CD4-positive, alpha-beta memory T cell (primary cell): ENCODE results near the gene EXOC4. TPM values are rescaled to one million over a fixed set of nuclear protein-coding genes. Genes with fewer than 3 reads are reported as not detected.

ENCODE experiments used
- CTCF ChIA-PET: fragments of 350-600 bp; sonication (Branson Sonifier 250); formaldehyde crosslinking; loops from one replicate; lab custom pipeline; 2021; ENCODE audit warnings: inconsistent platforms; ENCODE audit not compliant: partially characterized antibody; lab: Charles Lee
- POLR2A ChIA-PET: fragments of 350-600 bp; sonication (Branson Sonifier 250); formaldehyde crosslinking; loops from one replicate; lab custom pipeline; 2021; ENCODE audit not compliant: partially characterized antibody; lab: Charles Lee
- DNase-seq, 5 donors: peaks; one replicate each; pipeline versions ENCODE4 v3.0.0 to v3.0.0-alpha.2; 2020 to 2022; ENCODE audit warnings: mixed read lengths in 1 of 5
- H3K27ac ChIP-seq: one replicate; pipeline ENCODE4 v1.7.0; 2013; ENCODE audit warnings: low read depth, low read length
- H3K27me3 ChIP-seq: 2 replicates; pipeline ENCODE4 v1.7.0; 2013; ENCODE audit warnings: mild to moderate bottlenecking, low read length, moderate library complexity; ENCODE audit not compliant: insufficient read depth
- H3K36me3 ChIP-seq: 2 replicates; pipeline ENCODE4 v1.7.0; 2013; ENCODE audit warnings: mild to moderate bottlenecking, low read length, moderate library complexity; ENCODE audit not compliant: insufficient read depth
- H3K4me1 ChIP-seq: 2 replicates; pipeline ENCODE4 v1.7.0; 2013; ENCODE audit warnings: mild to moderate bottlenecking, low read length, moderate library complexity; ENCODE audit not compliant: insufficient read depth
- H3K4me3 ChIP-seq, 2 donors: one replicate each; pipeline ENCODE4 v1.7.0; 2013; ENCODE audit warnings: low read length in 2 of 2, mild to moderate bottlenecking in 1 of 2
- H3K9me3 ChIP-seq, 2 donors: one replicate each; pipeline ENCODE4 v1.7.0; 2013; ENCODE audit warnings: low read length in 2 of 2, control low read depth in 1 of 2; ENCODE audit not compliant: control insufficient read depth in 1 of 2
- H3K27ac Mint-ChIP-seq, 7 donors: one replicate each; pipeline ENCODE4 v1.8.0; 2020 to 2021; ENCODE audit warnings: mixed read lengths in 7 of 7, mild to moderate bottlenecking in 6 of 7, inconsistent platforms in 3 of 7, moderate library complexity in 3 of 7
- H3K27me3 Mint-ChIP-seq, 2 donors: one replicate each; pipeline ENCODE4 v1.8.0; 2020 to 2021; ENCODE audit warnings: mixed read lengths in 2 of 2
- H3K36me3 Mint-ChIP-seq, 2 donors: one replicate each; pipeline ENCODE4 v1.8.0; 2020 to 2021; ENCODE audit warnings: mixed read lengths in 2 of 2, inconsistent platforms in 1 of 2, mild to moderate bottlenecking in 1 of 2
- H3K4me1 Mint-ChIP-seq, 4 donors: one replicate each; pipeline ENCODE4 v1.8.0; 2020 to 2021; ENCODE audit warnings: mixed read lengths in 4 of 4, mild to moderate bottlenecking in 1 of 4
- H3K4me3 Mint-ChIP-seq, 8 donors: one replicate each; pipeline ENCODE4 v1.8.0; 2020 to 2021; ENCODE audit warnings: mixed read lengths in 8 of 8, mild to moderate bottlenecking in 7 of 8, moderate library complexity in 6 of 8, inconsistent platforms in 3 of 8
- H3K9me3 Mint-ChIP-seq, 8 donors: one replicate each; pipeline ENCODE4 v1.8.0; 2020 to 2021; ENCODE audit warnings: mixed read lengths in 8 of 8, mild to moderate bottlenecking in 5 of 8, inconsistent platforms in 3 of 8, moderate library complexity in 1 of 8
- intact Hi-C: fragments of 100-400 bp; cut with micrococcal nuclease; formaldehyde crosslinking; loops from one replicate; pipeline ENCODE4 v1.15.1; 2023
- polyA plus RNA-seq, 2 donors: library from polyadenylated mRNA; unstranded; fragments of 300-500 nt; fragmentation: Illumina TruSeq; gene quantifications; one replicate each; pipeline ENCODE4 v1.2.3, GENCODE V29; 2021
- total RNA-seq, 2 experiments: library from RNA; stranded (reverse); gene quantifications; one replicate each; pipeline ENCODE4 v1.2.3, GENCODE V29; 2021

EXOC4 gene
- total and polyA plus RNA-seq, 4 experiments from 2014 or later, result 33.8 to 81.2 (median 58.1) TPM

DNA sequence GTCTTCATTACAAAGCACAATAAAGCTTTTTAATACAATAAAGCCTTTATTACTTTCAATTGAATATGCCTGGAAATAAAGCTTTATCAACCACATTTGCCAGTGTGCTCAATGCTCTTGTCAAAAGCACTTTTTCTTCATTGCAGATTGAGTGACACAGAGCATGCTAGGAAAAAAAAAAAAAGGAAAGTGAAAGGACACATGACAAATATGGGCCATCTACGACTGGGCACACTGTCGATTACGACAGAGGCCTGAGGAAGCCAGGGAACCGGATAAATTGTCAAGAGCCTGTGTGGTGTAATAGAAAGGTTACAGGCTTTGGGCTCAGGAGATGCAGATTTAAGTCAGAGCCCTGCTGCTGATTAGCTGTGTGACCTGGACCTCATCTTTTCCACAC lies 789.4 kb downstream of the EXOC4 start:
- intact Hi-C loops, result no loop called here
- Mint-ChIP-seq H3K27ac (no peak overlapping the region), H3K27me3 (no peaks in the 10 kb centered on the region), H3K36me3 (peaks cover 15 to 53% of the 10 kb centered on the region in 2 donors), H3K4me1 (no peaks in the 10 kb centered on the region), H3K4me3 (no peak overlapping the region), H3K9me3 (peaks cover 0 to 4% (median under 1%) of the 10 kb centered on the region in 8 donors)
- ChIA-PET POLR2A (no interaction called here), CTCF (no interaction called here)
- H3K27ac ChIP-seq, result no peak overlapping the region
- no peak overlapping the region for H3K4me3 ChIP-seq
- no peaks in the 10 kb centered on the region for H3K27me3 ChIP-seq
- no peaks in the 10 kb centered on the region for H3K9me3 ChIP-seq
- H3K4me1 ChIP-seq, result no peaks in the 10 kb centered on the region
- DNase-seq, result no peak
- H3K36me3 ChIP-seq, result no peaks in the 10 kb centered on the region

DNA sequence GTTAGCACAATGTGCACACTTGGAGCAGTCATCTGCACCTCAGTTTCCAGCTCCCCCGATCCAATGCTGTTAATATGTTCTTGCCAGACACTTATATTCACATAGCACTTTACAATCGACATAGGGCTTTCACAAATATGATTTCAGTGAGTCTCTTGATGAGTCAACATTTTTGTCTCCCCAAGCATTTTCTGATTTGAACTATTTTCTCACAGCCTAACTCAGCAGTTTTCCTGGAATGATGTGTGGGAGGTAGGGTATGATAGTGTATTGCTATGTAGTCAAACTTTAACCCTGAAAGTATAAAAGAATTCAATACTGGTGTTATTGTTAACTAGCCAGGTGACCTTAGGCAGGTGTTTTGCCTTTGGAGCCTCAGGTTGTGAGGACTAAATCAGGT lies 791.8 kb downstream of the EXOC4 start:
- ChIA-PET CTCF (no interaction called here), POLR2A (no interaction called here)
- Mint-ChIP-seq H3K27me3 (no peaks in the 10 kb centered on the region), H3K4me1 (no peaks in the 10 kb centered on the region), H3K36me3 (peaks cover 18 to 61% of the 10 kb centered on the region in 2 donors), H3K9me3 (peaks cover 0 to 4% (median under 1%) of the 10 kb centered on the region in 8 donors), H3K27ac (no peak overlapping the region), H3K4me3 (no peak overlapping the region)
- no peak for DNase-seq
- H3K4me1 ChIP-seq, result no peaks in the 10 kb centered on the region
- H3K27me3 ChIP-seq, result no peaks in the 10 kb centered on the region
- intact Hi-C loops, result no loop called here
- no peaks in the 10 kb centered on the region for H3K9me3 ChIP-seq
- H3K36me3 ChIP-seq, result no peaks in the 10 kb centered on the region
- H3K4me3 ChIP-seq, result no peak overlapping the region
- H3K27ac ChIP-seq, result no peak overlapping the region

DNA sequence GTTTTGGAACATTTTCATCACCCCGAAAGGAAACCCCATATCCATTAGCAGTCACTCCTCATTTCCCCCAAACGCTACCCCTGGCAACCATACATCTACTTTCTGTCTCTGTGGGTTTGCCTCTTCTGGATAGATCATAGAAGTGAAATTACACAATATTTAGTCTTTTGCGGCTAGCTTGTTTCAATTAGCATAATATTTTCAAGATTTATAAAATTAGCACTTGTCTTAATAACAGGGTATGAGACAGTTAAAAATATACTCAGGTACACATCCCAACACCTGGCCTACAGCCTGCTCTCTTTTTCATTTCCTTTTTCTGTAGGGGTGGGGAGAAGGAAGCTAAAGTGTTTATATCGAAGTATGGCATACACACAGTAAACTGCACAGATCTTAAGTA lies 792.8 kb downstream of the EXOC4 start:
- Histone ChIP-seq H3K4me3 (no peak overlapping the region), H3K36me3 (no peaks in the 10 kb centered on the region), H3K27me3 (no peaks in the 10 kb centered on the region), H3K9me3 (no peaks in the 10 kb centered on the region), H3K4me1 (no peaks in the 10 kb centered on the region), H3K27ac (no peak overlapping the region)
- Mint-ChIP-seq H3K4me3 (no peak overlapping the region), H3K27me3 (no peaks in the 10 kb centered on the region), H3K9me3 (peaks cover 0 to 4% (median under 1%) of the 10 kb centered on the region in 8 donors), H3K36me3 (peaks cover 18 to 58% of the 10 kb centered on the region in 2 donors), H3K27ac (no peak overlapping the region), H3K4me1 (no peaks in the 10 kb centered on the region)
- ChIA-PET CTCF (no interaction called here), POLR2A (no interaction called here)
- intact Hi-C loops, result no loop called here
- no peak for DNase-seq

DNA sequence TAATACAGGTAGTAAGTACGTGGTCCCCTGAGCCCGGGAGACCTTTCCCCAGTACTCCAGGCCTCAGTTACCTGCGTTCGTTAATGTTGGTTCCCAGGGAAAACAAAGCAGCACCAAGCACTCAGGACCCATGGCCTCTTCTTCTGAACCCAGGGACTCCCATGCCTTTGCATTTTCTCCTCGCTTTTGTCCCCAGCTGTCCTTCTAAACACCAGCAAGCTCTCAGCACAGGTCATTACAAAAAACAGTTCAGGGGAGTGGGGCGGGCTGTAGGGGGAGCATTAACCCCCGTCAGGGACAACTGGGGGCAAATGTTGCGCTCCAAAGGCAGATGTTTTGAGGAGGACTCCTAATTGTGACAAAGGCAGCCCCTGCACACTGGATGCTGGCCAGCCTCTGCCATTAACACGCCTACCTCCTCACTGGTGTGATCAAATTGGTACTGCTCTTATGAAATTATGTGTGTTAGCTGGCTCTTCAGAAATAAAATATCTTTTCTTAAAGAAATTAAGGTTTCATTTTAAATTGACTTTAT lies 793.8 kb downstream of the EXOC4 start:
- CTCF ChIA-PET, result no interaction called here
- no peaks in the 10 kb centered on the region for H3K9me3 ChIP-seq
- DNase-seq, result no peak
- Mint-ChIP-seq H3K4me1 (no peaks in the 10 kb centered on the region), H3K4me3 (no peak overlapping the region), H3K27me3 (no peaks in the 10 kb centered on the region), H3K9me3 (peaks cover 0 to 4% (median under 1%) of the 10 kb centered on the region in 8 donors), H3K27ac (no peak overlapping the region), H3K36me3 (peaks cover 18 to 62% of the 10 kb centered on the region in 2 donors)
- intact Hi-C loops, result no loop called here
- no peak overlapping the region for H3K4me3 ChIP-seq
- POLR2A ChIA-PET, result no interaction called here
- H3K4me1 ChIP-seq, result no peaks in the 10 kb centered on the region
- no peaks in the 10 kb centered on the region for H3K36me3 ChIP-seq
- H3K27ac ChIP-seq, result no peak overlapping the region
- H3K27me3 ChIP-seq, result no peaks in the 10 kb centered on the region

DNA sequence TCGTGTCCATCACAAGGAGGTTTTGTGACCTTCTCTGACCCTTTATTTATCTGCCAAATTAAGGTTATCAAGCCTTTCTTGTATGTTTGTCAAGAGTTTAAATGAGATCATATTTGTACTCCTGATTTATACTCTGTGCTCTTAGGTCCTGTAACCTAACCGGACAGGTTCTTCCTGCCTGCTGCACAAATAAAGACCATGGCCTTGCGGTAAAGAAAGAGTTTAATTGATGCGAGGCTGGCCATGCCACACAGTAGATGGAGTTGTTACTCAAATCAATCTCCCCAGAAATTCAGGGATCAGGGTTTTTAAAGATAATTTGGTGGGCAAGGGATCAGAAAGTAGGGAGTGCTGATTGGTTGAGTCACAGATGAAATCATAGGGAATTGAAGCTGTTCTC lies 794.8 kb downstream of the EXOC4 start:
- Histone ChIP-seq H3K27me3 (no peaks in the 10 kb centered on the region), H3K4me1 (no peaks in the 10 kb centered on the region), H3K9me3 (no peaks in the 10 kb centered on the region), H3K27ac (no peak overlapping the region), H3K36me3 (no peaks in the 10 kb centered on the region), H3K4me3 (no peak overlapping the region)
- no peak for DNase-seq
- Mint-ChIP-seq H3K4me1 (no peaks in the 10 kb centered on the region), H3K27me3 (no peaks in the 10 kb centered on the region), H3K9me3 (peaks cover 0 to 4% (median under 1%) of the 10 kb centered on the region in 8 donors), H3K4me3 (no peak overlapping the region), H3K27ac (no peak overlapping the region), H3K36me3 (peaks cover 15 to 66% of the 10 kb centered on the region in 2 donors)
- ChIA-PET POLR2A (no interaction called here), CTCF (no interaction called here)
- intact Hi-C loops, result no loop called here

DNA sequence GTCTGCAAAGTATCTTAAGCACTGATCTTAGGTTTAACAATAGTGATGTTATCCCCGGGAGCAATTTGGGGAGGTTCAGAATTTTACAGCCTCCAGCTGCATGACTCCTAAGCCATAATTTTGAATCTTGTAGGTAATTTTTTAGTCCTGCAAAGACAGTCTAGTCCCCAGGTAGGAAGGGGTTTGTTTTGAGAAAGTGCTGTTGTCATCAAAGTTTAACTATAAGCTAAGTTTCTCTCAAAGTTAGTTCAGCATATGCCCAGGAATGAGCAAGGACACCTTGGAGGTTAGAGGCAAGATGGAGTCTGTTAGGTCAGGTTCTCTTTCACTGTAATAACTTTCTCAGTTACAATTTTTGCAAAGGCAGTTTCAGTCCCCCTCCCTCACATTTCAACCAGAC lies 795.3 kb downstream of the EXOC4 start:
- Histone ChIP-seq H3K36me3 (no peaks in the 10 kb centered on the region), H3K4me3 (no peak overlapping the region), H3K9me3 (no peaks in the 10 kb centered on the region), H3K27ac (no peak overlapping the region), H3K27me3 (no peaks in the 10 kb centered on the region), H3K4me1 (no peaks in the 10 kb centered on the region)
- Mint-ChIP-seq H3K4me1 (no peaks in the 10 kb centered on the region), H3K27ac (no peak overlapping the region), H3K36me3 (peaks cover 13 to 62% of the 10 kb centered on the region in 2 donors), H3K4me3 (no peak overlapping the region), H3K27me3 (no peaks in the 10 kb centered on the region), H3K9me3 (peaks cover 0 to 4% (median under 1%) of the 10 kb centered on the region in 8 donors)
- no peak for DNase-seq
- ChIA-PET POLR2A (no interaction called here), CTCF (no interaction called here)
- intact Hi-C loops, result no loop called here

DNA sequence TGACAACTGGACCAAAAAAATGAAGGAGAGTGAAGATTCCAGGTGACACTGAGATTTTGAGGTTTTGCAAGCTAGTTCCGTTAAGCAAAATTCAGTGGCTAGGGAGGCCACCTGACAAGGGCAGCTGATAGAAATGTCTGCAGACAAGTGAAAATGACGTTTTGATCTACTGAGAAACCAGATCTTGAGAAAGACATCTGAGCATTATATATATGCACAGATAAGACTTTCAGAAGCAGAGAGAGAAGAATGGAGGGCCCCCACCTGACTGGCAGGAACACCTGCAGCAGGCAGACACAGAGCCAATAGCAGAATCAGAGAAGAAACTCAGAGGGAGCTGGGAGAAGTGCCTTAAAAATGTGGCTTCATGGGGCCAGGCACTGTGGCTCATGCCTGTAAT lies 798.1 kb downstream of the EXOC4 start:
- H3K27me3 ChIP-seq, result no peaks in the 10 kb centered on the region
- no peaks in the 10 kb centered on the region for H3K9me3 ChIP-seq
- Mint-ChIP-seq H3K4me3 (no peak overlapping the region), H3K4me1 (no peaks in the 10 kb centered on the region), H3K9me3 (peaks cover 0 to 3% (median 0%) of the 10 kb centered on the region in 8 donors), H3K36me3 (peaks cover 12 to 47% of the 10 kb centered on the region in 2 donors), H3K27ac (peak overlapping the region in 1 of 7 donors; percentile 26), H3K27me3 (no peaks in the 10 kb centered on the region)
- H3K36me3 ChIP-seq, result no peaks in the 10 kb centered on the region
- ChIA-PET CTCF (no interaction called here), POLR2A (no interaction called here)
- no peak overlapping the region for H3K4me3 ChIP-seq
- no peak for DNase-seq
- no peak overlapping the region for H3K27ac ChIP-seq
- H3K4me1 ChIP-seq, result no peaks in the 10 kb centered on the region
- intact Hi-C loops, result no loop called here
